GM18951 (cell line): ENCODE measurements around the gene THAP4.

Experiments
- POLR2A ChIP-seq: IDR thresholded peaks from 4 replicates; pipeline ENCODE4 v1.6.1; 2011; ENCODE audit warnings: mild to moderate bottlenecking; ENCODE audit not compliant: insufficient read length, insufficient read depth; ENCODE audit errors: extremely low read depth
- in situ Hi-C: fragments of 300-500 bp; cut with MboI; formaldehyde crosslinking; loops from one replicate; pipeline ENCODE4 v1.12.0; 2022; ENCODE audit warnings: low sequenced_read_pairs, mixed read lengths, inconsistent platforms; ENCODE audit not compliant: unreplicated experiment

The THAP4 gene

DNA sequence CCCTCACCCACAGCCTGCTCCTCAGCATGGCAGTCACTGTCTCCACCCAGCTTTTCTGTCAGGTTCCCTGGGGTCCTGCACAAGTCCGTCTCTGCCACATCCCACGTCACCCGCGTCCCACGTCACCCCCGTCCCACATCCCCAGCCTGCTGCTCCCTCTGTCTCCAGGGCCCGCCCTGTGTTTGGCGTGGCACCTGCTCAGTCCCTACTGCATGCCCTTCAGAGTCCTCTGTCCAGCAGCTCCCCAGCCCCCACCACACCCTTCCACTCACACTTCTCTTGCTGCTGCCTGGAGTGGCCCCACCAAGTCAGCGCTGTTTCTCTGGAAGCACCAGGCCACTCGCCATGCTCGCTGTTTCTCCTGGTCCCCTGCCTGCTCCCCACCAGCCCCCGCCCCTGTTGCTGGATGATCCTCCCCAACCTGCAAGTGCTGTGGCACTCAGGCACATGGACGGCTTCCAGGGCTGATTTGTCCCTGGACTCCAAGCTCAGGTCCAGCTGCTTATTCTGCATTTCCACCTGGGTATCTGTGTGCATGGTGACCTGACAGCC is 19.3 kb upstream of the THAP4 start:
- in situ Hi-C loops: no loop called here
- TF ChIP-seq POLR2A: no peak

DNA sequence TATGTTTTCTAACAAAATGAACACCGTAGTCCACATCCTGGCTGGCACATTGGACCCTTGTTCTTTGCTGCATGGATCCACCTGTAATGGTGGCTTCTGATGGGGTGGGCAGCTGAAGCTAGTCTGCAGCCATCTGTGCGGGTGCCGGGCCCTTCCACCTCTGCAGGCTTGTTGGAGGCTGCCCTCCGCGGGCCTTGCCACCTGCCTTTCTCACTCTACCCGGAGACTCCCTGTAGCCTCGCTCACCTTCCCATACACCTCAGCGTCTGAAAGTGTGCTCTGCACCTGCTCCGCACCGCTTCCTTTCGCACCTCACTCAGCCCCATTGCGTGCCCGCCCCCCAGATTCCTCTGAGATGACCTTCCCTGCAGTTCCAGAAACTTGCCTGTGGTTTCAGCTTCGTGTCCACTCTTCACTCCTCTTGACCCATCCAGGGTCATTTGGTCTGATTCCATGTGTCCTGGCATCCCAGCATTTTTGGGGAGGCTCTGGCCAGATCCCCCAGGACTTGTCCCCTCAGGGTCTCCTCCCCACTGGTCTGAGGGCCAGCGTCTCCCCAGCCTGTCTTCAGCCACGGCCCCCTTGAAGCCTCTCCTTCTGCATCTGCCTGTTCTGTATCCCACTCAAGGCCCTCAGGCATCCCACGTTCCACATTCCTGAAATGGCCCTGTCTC is 18.7 kb upstream of the THAP4 start:
- no peak for TF ChIP-seq POLR2A
- in situ Hi-C loops: no loop called here

DNA sequence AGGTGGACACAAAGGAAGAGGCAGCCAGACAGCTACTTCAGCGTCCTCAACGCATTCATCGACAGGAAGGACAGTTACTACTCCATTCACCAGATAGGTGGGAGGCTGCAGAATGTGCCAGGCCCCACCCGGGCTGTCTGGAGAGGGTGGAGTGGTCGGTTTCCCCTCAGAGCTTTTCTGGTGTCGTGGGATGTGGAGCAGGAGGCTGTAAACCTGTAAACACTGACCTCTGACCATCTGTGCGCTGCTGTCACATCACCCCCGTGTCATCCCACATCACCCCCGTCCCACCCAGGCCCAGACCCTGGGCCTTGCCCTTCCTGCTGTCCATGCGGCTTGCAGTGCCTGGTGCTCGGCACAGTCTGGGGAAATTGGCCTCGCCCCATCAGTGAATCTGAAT is 17.6 kb upstream of the THAP4 start:
- TF ChIP-seq POLR2A: no peak
- in situ Hi-C loops: no loop called here

DNA sequence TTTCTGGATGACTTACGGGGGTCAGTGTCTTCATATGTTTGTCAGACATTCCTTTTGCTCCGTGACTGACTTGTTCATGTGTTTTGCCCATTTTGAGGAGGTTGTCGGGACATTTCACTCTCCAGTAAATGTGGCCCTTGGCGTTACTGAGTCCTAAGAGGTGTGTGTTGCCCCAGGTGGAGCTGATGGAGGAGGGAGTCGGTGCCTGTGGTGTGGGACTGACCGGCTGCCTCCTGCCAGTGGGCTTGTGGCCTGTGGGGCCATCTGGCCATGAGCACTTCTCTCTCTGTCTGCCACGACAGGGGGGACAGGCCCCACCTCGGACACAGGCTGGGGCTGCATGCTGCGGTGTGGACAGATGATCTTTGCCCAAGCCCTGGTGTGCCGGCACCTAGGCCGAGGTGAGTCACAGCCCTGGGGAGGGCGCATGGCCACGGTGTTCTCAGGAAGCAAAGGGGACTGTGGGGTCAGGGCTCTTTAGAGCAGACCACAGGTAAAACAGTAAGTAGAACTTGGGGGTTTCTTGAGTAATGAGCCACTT is 16.3 kb upstream of the THAP4 start:
- in situ Hi-C loops: no loop called here
- TF ChIP-seq POLR2A: no peak

DNA sequence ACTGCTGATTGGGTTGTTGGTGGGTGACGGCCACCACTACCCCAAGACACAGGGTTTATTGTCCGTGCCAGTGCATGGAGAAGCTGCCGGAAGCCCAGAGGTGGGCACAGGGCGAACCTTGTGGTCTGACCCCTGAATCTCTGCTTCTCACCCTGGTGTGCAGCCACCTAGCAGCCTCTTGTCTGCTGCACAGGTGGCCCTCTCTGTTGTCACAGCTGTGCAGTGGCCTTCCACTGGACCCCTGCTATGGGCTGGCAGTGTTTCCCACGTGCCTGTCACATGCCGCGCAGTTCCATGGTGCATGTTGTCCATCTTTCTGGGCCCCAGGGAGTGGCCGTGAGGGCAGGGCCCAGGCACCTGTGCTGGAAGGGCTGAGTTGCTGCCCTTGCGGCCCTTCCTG is 15.8 kb upstream of the THAP4 start:
- in situ Hi-C loops: no loop called here

DNA sequence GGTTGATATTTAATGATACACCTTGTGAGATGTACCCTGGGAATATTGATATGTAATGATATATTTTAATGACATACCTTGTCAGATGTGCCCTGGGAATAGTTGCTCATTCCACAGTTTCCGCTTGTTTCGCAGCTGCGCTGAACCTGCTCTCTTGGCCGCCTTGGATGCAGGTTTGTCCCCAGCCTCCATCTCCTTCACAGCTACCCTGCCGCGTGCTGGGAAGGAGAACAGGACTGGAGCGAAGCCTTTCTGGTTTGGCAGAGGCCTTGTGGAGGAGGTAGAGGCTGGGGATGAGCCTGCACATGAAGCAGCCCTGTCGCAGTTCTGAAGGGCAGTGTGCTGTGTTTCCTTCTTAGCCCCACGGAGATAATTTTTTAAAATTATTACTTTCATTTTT is 15.2 kb upstream of the THAP4 start:
- in situ Hi-C loops: no loop called here
- no peak for TF ChIP-seq POLR2A

More for the DNA sequence above, 15.8 kb upstream of the THAP4 start:
- no peak for TF ChIP-seq POLR2A

DNA sequence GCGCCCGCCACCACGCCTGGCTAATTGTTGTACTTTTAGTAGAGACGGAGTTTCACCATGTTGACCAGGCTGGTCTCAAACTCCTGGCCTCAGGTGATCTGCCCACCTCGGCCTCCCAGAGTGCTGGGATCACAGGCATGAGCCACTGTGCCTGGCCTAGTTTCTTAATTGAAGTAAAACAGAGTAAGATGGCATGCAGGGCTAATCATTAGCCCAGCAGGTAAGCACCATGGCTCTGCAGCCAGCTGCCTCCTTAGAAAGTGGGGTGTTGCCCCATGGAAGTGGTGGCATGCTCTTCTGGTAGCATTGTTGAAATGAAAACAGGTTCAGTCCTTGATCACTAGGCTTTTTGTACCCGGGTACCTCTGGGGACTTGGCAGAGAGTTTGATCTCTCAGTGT is 13.0 kb upstream of the THAP4 start:
- in situ Hi-C loops: no loop called here
- no peak for TF ChIP-seq POLR2A

DNA sequence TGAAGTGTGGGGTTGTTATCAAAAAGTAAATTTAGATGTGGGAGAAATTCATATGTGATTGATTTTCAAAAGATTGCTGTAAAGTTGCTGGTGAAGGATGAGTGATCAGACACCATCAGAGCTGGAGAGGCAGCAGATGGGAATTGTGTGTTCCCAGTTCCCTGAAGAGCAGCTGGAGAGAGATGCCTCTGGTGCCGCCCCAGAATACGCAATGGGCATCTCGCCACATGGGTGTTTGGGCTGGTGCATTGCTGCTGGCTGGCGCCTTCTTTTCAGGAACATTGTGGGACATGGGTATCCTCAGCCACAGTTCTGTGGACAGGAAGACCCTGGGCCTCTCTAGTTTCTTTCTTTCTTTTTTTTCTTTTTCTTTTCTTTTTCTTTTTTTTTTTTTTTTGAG is 12.4 kb upstream of the THAP4 start:
- in situ Hi-C loops: no loop called here

DNA sequence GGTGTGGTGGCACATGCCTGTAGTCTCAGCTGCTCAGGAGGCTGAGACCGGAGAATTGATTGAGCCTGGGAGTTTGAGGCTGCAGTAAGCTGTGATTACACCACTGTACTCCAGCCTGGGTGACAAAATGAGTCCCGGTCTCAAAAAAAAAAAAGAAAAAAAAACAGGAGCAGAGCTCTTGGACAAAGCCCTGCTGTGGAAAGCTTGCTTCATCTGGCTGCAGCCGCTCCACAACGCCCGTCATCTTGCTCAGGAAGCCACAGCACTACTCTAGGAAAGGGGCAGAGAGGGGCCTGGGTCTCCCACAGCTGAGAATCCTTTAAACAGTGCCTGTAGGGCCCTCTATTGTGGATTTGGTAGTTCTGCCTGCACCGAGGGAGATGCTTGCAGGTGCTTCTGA is 11.5 kb upstream of the THAP4 start:
- in situ Hi-C loops: no loop called here

More for the DNA sequence above, 12.4 kb upstream of the THAP4 start:
- no peak for TF ChIP-seq POLR2A

DNA sequence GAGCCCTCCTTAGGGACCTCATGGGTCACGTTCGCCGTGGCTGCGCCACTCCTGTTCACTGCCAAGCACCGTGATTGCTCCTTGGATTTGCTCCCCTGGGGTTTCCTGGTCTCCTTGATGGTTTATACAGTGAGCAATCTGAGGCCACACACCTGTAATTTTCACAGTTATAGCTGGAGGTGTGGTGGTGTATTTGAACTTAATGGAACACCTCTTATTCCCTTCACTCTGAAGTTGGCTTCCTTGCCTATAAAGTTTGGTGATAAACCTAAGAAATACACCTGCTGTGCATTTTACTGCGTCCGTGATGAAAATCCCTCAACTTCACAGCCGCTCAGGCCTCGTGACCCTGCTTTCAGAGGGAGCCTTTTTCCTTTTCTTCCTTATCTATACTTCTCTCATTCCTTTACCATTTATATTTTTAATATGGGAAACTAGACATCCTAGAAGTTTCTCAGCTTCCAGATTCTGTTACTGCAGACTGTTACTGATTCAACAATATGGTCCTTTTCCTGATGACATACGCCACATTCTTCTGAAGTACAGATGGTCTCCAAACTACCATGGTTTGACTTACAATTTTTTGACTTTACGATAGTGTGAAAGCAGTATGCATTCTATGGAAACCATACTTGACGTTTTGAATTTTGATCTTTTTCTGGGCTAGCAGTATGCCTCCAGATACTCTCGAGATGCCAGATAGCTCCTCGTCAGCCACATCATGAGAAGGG is 9.1 kb upstream of the THAP4 start:
- no peak for TF ChIP-seq POLR2A
- in situ Hi-C loops: no loop called here

More for the DNA sequence above, 11.5 kb upstream of the THAP4 start:
- TF ChIP-seq POLR2A: no peak

DNA sequence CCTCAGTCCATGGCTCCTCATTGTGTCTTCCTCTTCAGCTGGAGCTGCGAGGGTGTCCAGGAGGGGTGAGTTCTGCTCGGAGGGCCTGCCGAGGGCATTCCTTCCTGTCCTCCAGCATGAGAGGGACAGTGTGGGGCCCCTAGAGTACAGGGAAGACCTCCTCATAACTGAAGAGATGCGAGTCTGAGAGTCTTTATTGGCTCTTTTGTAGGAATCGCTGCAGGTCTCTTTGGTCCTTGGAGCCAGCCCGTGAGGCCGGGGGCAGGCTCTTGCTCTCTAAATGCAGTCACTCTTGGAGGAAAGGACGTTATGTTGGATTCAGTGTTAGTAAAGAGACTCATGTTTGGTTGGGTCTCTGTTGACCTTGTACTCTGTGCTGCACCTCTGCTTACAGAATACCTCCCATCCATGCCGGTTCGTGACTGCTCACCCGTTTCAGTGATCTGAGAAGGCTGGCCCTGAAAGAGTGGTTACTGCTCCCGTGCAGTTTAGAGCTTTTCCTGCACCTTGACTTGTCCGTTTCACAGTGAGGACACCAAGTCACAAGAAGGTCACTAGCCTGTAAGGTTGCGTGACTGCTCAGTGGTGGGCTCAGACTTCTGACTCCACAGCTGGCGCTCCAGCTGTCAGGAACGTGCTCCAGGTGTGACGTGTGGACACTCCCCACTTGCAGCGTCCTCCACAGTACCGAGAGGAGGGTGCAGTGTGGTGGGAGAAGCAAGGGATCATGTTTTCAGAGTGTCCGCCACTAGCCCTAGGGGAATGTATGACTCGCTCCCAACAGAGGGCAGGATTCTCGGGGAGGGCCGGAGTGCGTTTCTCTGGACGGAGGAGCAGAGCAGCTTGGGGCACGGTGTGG is 8.3 kb upstream of the THAP4 start:
- TF ChIP-seq POLR2A: no peak
- in situ Hi-C loops: no loop called here

DNA sequence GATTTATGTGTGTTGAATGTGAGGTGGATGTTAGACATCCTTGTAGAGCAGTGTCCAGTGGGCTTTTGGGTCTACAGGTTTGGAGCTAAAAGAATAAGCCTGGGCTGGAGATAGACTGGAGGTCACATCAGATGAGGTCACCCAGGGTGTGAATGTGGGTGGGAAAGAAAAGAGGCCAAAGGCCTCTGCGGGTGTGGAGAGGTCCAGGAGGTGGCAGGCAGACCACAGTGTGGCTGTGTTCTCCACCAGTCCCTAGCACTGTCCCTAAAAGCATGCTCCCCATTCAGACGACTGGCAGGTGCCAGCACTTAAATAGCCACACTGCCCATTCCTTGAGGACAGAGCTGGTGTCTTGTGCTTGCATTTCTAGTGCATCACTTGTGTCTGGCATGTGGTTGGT is 4.7 kb upstream of the THAP4 start:
- no peak for TF ChIP-seq POLR2A
- in situ Hi-C loops: no loop called here
